NCI-H526 (cell line): Measurements from ENCODE around the gene FBXO9.

Experiments
- DNase-seq, 2 experiments: peaks; one replicate each; lab custom pipeline; 2025; lab: John Stamatoyannopoulos, UW

Gene FBXO9

DNA sequence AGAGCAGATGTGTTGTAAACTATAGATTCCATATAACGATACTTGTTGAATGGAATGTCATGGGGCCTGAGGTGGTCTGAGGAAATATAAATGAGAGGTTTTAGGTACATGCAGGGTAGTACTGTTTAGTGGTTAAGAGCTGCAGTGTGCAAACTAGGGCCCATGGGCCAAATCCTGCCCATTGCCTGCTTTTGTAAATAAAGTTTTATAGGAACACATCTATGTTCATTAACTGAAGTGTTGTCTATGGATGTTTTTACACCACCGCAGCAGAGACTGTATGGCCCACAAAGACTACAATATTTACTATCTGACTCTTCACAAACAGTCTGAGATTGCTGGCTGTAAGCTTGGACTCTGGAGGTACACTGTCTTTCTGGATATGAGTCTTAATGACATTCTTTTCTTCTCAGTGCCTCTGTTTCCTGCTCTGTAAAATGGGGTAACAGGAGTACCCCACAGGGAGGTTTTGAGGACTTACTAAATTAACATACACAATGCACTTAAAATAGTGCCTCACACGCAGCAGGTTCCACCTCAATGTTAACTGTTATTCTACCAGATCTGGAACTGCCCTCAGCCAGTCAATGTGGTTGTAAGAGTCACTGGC is 70.9 kb downstream of the FBXO9 start:
- DNase-seq: no peak

DNA sequence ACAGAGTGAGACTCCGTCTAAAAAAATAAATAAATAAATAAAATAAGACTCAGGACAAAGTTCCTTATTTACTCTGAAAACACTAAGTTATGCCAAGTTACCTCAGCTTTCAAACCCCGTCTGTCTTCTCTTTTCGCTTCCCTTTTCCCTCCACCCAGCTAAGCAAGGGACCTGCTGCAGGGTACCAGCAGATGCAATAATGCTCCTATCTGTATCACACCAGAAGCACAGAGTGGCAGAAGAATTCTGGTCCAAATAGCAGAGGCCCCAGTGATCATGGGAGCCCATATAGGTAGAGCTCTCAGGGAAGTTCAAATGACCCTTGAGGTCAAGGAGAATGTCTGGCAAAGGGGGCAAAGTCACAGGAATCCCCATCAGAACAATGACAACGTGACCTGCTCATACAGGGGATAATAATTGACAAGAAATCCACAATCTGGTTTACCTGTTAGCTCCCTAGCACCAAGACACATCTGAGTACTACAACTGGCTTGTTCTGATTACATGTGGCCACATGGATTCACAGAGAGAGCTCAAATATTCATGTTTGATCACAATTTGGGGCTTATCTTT is 74.7 kb downstream of the FBXO9 start:
- no peak for DNase-seq

DNA sequence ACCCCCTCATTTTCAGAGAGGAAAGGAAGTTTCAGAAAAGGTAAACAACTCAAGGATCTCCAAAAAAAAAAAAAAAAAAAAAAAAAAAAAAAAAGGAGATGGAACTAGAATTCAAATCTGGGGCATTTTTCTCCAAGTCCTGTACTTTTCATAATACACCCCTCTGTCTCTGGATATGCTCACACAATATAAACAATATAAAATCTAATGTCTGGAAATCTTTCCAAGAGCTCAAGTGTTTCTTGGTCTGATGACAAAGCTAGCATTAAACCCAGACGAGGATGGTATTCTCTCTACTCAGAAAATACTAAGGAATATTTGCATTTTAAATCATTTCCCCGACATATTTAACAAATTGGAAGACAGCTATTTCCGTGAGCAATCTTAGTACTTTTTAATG is 77.6 kb downstream of the FBXO9 start:
- DNase-seq: no peak

DNA sequence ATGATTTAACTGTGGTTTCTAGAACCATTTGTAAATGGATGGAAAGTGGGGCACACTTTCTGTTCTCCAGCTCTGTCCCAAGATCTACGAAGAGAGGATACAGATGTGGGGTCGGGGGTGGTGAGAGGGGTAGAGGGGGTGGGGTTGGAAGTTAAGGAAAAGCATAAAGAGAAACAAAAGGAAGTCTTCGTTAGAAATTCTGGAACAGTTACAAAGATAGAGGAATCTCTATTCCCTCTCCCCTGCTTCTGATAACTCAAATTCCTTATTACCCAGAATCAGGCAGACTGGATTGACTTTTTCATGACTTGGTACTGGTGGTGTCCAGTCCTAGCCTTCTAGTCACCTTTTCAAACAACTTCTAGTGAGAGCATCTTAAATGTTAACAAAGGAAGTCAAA is 78.5 kb downstream of the FBXO9 start:
- DNase-seq: no peak

DNA sequence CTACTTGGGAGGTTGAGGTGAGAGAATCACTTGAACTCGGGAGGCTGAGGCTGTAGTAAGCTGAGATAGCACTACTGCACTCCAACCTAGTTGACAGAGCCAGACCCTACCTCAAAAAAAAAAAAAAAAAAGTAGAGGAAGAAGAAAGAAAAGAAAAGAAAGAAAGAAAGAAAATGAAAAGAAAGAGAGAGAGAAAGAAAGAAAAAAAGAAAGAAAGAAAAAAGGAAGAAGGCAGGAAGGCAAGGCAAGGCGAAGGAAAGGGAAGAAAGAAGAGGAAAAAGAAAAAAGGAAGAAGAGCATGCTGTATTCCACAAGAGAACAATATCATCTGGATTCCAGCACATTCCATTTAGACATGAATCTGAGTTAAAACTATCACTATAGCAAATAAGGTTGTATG is 79.6 kb downstream of the FBXO9 start:
- no peak for DNase-seq

DNA sequence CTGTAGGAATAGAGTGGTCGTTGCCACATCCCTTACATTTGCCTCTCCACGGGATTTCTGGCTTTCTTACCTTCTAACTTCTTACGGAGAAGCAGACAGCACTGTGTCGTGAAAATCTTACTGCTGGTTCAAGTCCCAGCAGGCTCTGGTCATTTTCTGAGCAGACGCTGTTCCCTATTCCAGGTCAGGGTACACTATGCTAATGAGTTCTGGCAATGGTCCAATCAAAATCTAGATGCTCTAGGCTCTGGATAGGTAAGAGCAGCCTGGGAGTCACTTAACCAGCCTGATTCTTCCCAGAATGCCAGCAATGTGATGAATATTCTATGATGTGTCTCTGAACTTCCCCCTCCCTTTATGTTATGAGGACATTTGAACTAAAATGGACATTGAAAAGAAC is 83.5 kb downstream of the FBXO9 start, which contains the start of gene GCM1:
Gene GCM1 (minus strand): TSS at position 158 of the 400 bp plus-strand sequence. CDS start 3,209 bp downstream, outside the sequence.
- no peak for DNase-seq
